Activated T-cell treated with anti-CD3 and anti-CD28 coated beads, Interleukin-2, amount 50 U/mL, for 4 hours (primary cell): ENCODE measurements around the gene TSNAX. TPM values are rescaled to one million over a fixed set of nuclear protein-coding genes. Genes with fewer than 3 reads are reported as not detected.
A peak's percentile ranks its signal among the peaks of the same experiment; 100 is the strongest.
"Not testable (repeated sequence)": the region's sequence is repeated elsewhere in the genome, so short reads cannot be mapped to it uniquely, and the experiment has no call there.

Experiments used
- ATAC-seq, 2 donors: fragments of 200-7000 bp; cut with Tn5 transposase; one replicate each; pipeline ENCODE4 v1.10.0; 2021
- DNase-seq: peaks from one replicate; pipeline ENCODE4 v3.0.0-alpha.2; 2020
- H3K27me3 Mint-ChIP-seq: one replicate; pipeline ENCODE4 v1.8.0; 2021; ENCODE audit warnings: low read depth, mixed read lengths
- H3K36me3 Mint-ChIP-seq: one replicate; pipeline ENCODE4 v1.8.0; 2022; ENCODE audit warnings: mixed read lengths; ENCODE audit not compliant: insufficient read depth
- H3K4me1 Mint-ChIP-seq: one replicate; pipeline ENCODE4 v1.8.0; 2021; ENCODE audit warnings: low read depth, mixed read lengths
- H3K4me3 Mint-ChIP-seq: one replicate; pipeline ENCODE4 v1.8.0; 2021; ENCODE audit warnings: mild to moderate bottlenecking, moderate library complexity, mixed read lengths
- H3K9me3 Mint-ChIP-seq: one replicate; pipeline ENCODE4 v1.8.0; 2021; ENCODE audit warnings: mixed read lengths
- total RNA-seq, 3 donors: library from RNA; stranded (reverse); gene quantifications; one replicate each; pipeline ENCODE4 v1.2.1, GENCODE V29; 2021

TSNAX gene
- 10 to 100 TPM; 40.6 to 43.3 (median 43.1) TPM for total RNA-seq

- no peaks in the 10 kb centered on the region for H3K27me3 Mint-ChIP-seq
- H3K4me1 Mint-ChIP-seq, result peaks cover 45% of the 10 kb centered on the region
- peaks cover 5% of the 10 kb centered on the region for H3K36me3 Mint-ChIP-seq
- ATAC-seq (peak; percentile 94 to 95), DNase-seq (peak; percentile 87)
- H3K4me3 Mint-ChIP-seq, result peak within 1 kb of the TSS; percentile 98
- no peaks in the 10 kb centered on the region for H3K9me3 Mint-ChIP-seq
Observed at GRCh38 chr1:231528172-231529029, at the start of gene TSNAX. Gene TSNAX (plus strand): TSS chr1:231528669. CDS start chr1:231528811, 142 bp downstream.

GRCh38 chr1:231478811-231479210 is 49.7 kb upstream of the TSNAX start:
- ATAC-seq (no peak), DNase-seq (no peak)
- Mint-ChIP-seq H3K36me3 (no peaks in the 10 kb centered on the region), H3K27me3 (peaks cover 16% of the 10 kb centered on the region), H3K4me1 (no peaks in the 10 kb centered on the region), H3K4me3 (no peak overlapping the region), H3K9me3 (peaks cover 4% of the 10 kb centered on the region)

GRCh38 chr1:231480008-231480407 is 48.5 kb upstream of the TSNAX start:
- DNase-seq (no peak), ATAC-seq (no peak)
- no peaks in the 10 kb centered on the region for H3K4me1 Mint-ChIP-seq
- H3K36me3 Mint-ChIP-seq, result no peaks in the 10 kb centered on the region
- peaks cover 4% of the 10 kb centered on the region for H3K9me3 Mint-ChIP-seq
- H3K4me3 Mint-ChIP-seq, result no peak overlapping the region
- H3K27me3 Mint-ChIP-seq, result peaks cover 15% of the 10 kb centered on the region

- H3K4me3 Mint-ChIP-seq, result no peak overlapping the region
- no peaks in the 10 kb centered on the region for H3K4me1 Mint-ChIP-seq
- DNase-seq, result no peak
- peaks cover 4% of the 10 kb centered on the region for H3K9me3 Mint-ChIP-seq
- peaks cover 15% of the 10 kb centered on the region for H3K27me3 Mint-ChIP-seq
- no peaks in the 10 kb centered on the region for H3K36me3 Mint-ChIP-seq
- ATAC-seq, result no peak
Observed at GRCh38 chr1:231481289-231481688, 47.2 kb upstream of the TSNAX start.

GRCh38 chr1:231485029-231485784 is 43.3 kb upstream of the TSNAX start:
- DNase-seq, result no peak
- peaks cover under 1% of the 10 kb centered on the region for H3K9me3 Mint-ChIP-seq
- H3K4me1 Mint-ChIP-seq, result no peaks in the 10 kb centered on the region
- no peak for ATAC-seq
- H3K27me3 Mint-ChIP-seq, result peaks cover 8% of the 10 kb centered on the region
- no peaks in the 10 kb centered on the region for H3K36me3 Mint-ChIP-seq
- no peak overlapping the region for H3K4me3 Mint-ChIP-seq

- Mint-ChIP-seq H3K9me3 (no peaks in the 10 kb centered on the region), H3K36me3 (no peaks in the 10 kb centered on the region), H3K27me3 (peaks cover 2% of the 10 kb centered on the region), H3K4me3 (no peak overlapping the region), H3K4me1 (no peaks in the 10 kb centered on the region)
- ATAC-seq, result no peak
- DNase-seq, result no peak
Observed at GRCh38 chr1:231487019-231487418, 41.5 kb upstream of the TSNAX start.

GRCh38 chr1:231487910-231488309 is 40.6 kb upstream of the TSNAX start:
- no peaks in the 10 kb centered on the region for H3K9me3 Mint-ChIP-seq
- no peaks in the 10 kb centered on the region for H3K36me3 Mint-ChIP-seq
- ATAC-seq (no peak), DNase-seq (no peak)
- no peaks in the 10 kb centered on the region for H3K27me3 Mint-ChIP-seq
- H3K4me3 Mint-ChIP-seq, result no peak overlapping the region
- H3K4me1 Mint-ChIP-seq, result no peaks in the 10 kb centered on the region

- Mint-ChIP-seq H3K9me3 (peaks cover 10% of the 10 kb centered on the region), H3K36me3 (no peaks in the 10 kb centered on the region), H3K27me3 (peaks cover 7% of the 10 kb centered on the region), H3K4me1 (peaks cover 5% of the 10 kb centered on the region), H3K4me3 (no peak overlapping the region)
- ATAC-seq (no peak), DNase-seq (no peak)
Observed at GRCh38 chr1:231493421-231494185, 34.9 kb upstream of the TSNAX start.

- Mint-ChIP-seq H3K27me3 (peaks cover 7% of the 10 kb centered on the region), H3K9me3 (peaks cover 13% of the 10 kb centered on the region), H3K4me3 (no peak overlapping the region), H3K4me1 (peaks cover 5% of the 10 kb centered on the region), H3K36me3 (no peaks in the 10 kb centered on the region)
- DNase-seq, result no peak
- no peak for ATAC-seq
Observed at GRCh38 chr1:231494439-231495110, 33.9 kb upstream of the TSNAX start.

GRCh38 chr1:231497629-231498152 is 30.8 kb upstream of the TSNAX start:
- Mint-ChIP-seq H3K36me3 (no peaks in the 10 kb centered on the region), H3K9me3 (peaks cover 27% of the 10 kb centered on the region), H3K4me3 (no peak overlapping the region), H3K4me1 (peaks cover 5% of the 10 kb centered on the region), H3K27me3 (peaks cover 7% of the 10 kb centered on the region)
- no peak for ATAC-seq
- DNase-seq, result no peak

- Mint-ChIP-seq H3K36me3 (no peaks in the 10 kb centered on the region), H3K27me3 (peaks cover 4% of the 10 kb centered on the region), H3K4me1 (no peaks in the 10 kb centered on the region), H3K9me3 (peaks cover 27% of the 10 kb centered on the region), H3K4me3 (no peak overlapping the region)
- no peak for DNase-seq
- ATAC-seq, result no peak
Observed at GRCh38 chr1:231499148-231499763, 29.2 kb upstream of the TSNAX start.

- DNase-seq (no peak), ATAC-seq (no peak)
- peaks cover 27% of the 10 kb centered on the region for H3K9me3 Mint-ChIP-seq
- H3K36me3 Mint-ChIP-seq, result no peaks in the 10 kb centered on the region
- no peaks in the 10 kb centered on the region for H3K4me1 Mint-ChIP-seq
- H3K27me3 Mint-ChIP-seq, result peaks cover 13% of the 10 kb centered on the region
- H3K4me3 Mint-ChIP-seq, result no peak overlapping the region
Observed at GRCh38 chr1:231500666-231501065, 27.8 kb upstream of the TSNAX start.

- DNase-seq, H3K36me3 Mint-ChIP-seq, H3K4me3 Mint-ChIP-seq, ATAC-seq, H3K4me1 Mint-ChIP-seq: not testable (repeated sequence)
- H3K9me3 Mint-ChIP-seq, result peaks cover 21% of the 10 kb centered on the region
- H3K27me3 Mint-ChIP-seq, result peaks cover 20% of the 10 kb centered on the region
Observed at GRCh38 chr1:231503168-231503567, 25.3 kb upstream of the TSNAX start.
